Activated CD8-positive, alpha-beta memory T cell treated with anti-CD3 and anti-CD28 coated beads for 48 hours (primary cell): ENCODE results near the gene CCDC148.

ENCODE experiments used
- DNase-seq, 3 experiments: peaks; one replicate each; pipeline ENCODE4 v3.0.0-alpha.2; 2020; ENCODE audit warnings: low read depth in 2 of 3, low spot score in 2 of 3

The CCDC148 gene

GRCh38 chr2:158182676-158183295, 273.8 kb downstream of the CCDC148 start:
- DNase-seq = no peak

GRCh38 chr2:158181171-158181570, 275.4 kb downstream of the CCDC148 start:
- no peak for DNase-seq

DNA sequence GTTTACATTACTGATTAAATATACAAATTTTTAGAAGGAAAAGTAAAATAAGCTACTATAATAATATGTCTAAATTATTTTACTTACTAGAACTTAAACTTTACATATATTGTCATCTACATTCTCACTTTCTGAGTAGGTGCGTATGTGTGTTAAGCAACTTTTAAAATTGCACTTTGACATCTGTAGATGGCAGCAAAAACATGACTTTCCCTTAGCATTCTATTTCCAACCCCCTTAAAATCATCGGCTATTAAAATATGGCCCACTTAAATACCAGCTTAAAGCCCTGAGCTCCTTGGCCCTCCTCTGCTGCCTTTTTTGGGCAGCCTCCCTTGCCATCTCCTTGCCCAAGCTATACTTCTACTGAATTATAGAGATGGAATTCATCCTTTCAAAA, 276.9 kb downstream of the CCDC148 start:
- DNase-seq = no peak

DNA sequence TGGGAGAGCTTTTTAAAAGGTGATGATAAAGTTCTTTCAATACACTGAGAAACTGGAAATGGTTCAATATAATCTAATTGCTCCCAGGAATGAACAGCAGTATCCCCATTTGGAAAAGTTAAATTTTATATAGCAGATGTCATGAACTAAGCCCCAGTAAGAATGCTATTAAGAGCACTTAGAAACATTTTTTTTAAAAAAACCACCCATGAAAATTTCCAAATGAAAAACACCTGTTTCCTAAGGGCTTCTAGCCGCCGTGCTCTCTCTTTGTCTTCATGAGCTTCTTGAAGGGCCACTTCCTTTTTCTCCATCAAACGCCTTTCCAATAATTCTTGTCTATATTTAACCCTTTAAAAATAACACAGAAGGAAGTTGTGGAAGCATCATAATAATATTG, 277.9 kb downstream of the CCDC148 start:
- no peak for DNase-seq

DNA sequence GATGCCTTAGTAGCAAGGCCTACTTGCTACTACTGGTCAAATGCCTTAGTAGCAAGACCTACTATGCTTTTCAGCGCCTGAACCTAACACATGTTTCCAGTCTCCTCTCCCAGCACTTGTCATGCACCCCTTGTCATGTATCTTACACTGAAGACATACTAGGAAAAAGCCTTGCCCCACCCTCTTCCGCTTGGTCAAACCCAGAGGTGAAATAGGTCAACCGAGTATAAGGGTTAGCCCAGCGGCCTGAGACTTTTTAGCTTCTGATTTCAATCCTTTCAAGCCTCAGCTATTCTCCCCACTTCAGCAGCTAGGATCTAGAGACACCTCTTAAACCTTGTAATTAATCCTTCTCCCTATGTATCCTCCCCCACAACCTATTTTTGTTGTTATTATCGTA, 281.6 kb downstream of the CCDC148 start:
- no peak for DNase-seq

DNA sequence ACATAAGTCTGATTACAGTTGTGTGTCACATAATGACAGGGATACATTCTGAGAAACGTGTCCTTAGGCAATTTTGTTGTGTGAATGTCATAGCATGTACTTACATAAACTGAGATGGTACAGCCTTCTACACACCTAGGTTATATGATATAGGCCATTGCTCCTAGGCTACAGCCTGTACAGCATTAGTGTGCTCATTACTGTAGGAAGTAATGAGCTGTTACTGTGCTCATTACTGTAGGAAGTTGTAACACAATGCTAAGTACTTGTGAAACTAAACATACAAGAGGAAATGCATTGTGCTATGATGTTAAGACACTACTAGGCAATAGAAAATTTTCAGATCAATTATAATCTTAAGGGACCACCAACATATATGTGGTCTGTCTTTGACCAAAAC, 282.1 kb downstream of the CCDC148 start:
- DNase-seq = no peak

DNA sequence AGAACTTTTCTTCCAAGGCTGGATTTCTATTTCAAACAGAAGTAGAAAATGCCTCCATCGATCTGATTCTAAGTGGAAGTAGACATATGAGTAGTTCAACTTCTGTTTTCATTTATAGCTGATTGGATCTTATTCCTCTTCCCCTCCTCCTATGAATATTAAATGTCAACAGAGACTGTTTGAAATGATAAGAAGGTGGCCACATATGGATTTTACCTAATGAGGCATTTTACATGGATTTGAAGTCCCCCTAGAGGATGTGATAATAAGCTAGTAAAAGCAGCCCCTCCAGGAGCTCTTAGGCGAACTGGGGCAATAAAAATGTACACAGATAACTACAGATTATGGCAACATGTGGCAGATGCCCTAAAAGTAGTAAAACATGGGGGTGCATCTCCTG, 283.8 kb downstream of the CCDC148 start:
- no peak for DNase-seq

DNA sequence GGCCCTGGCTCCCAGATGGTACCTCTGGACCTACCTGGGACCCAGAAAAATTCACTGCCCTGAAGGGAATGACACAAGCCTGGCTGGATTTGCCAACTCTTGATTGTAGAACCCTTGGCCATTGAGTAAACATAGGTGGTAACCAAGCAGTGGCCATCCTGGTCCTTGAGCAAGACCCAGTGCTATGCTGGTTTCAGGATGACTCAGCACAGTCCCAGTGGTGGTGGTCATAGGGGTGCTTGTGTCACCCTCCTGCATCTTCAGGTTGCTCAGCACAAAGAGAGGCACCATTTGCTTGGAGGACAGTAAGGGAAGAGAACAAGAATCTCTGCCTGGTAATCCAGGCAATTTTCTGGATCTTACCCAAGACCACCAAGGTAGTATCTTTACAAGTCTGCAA, 302.0 kb downstream of the CCDC148 start:
- DNase-seq = no peak

GRCh38 chr2:158153270-158154015, 303.1 kb downstream of the CCDC148 start:
- DNase-seq = no peak

DNA sequence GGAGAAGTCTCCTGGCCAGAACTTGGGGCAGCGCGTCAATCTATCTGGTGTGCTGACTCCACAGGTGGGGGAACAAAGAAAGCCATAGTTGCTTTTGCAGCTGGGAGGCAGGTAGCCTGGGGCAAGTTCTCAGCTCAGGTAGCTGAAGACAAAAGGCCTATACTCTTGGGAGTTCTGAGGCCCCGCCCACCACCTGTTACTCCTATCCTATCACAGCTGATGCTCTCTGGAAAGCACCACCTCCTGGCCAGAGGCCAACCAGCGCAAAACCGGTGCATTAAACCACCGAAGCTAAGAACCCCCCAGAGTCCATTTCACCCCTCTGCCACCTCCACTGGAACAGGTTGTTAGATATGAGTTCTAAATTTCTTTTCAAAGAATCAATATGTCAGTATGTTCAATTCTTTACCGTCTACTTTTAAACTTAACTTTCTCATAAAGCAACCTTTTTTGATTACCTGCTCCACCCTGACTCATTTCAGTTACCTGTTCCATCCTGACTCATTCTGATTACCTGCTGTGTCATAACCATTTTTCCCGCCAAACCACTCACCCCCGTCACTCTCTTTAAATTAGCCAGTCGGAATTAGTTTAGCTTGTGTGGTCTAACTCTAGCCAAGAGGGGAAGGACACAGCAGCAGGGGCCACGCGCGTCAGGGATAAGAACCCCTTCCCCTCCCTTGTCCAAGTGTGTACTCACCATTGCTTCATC, 311.5 kb downstream of the CCDC148 start:
- DNase-seq = no peak

DNA sequence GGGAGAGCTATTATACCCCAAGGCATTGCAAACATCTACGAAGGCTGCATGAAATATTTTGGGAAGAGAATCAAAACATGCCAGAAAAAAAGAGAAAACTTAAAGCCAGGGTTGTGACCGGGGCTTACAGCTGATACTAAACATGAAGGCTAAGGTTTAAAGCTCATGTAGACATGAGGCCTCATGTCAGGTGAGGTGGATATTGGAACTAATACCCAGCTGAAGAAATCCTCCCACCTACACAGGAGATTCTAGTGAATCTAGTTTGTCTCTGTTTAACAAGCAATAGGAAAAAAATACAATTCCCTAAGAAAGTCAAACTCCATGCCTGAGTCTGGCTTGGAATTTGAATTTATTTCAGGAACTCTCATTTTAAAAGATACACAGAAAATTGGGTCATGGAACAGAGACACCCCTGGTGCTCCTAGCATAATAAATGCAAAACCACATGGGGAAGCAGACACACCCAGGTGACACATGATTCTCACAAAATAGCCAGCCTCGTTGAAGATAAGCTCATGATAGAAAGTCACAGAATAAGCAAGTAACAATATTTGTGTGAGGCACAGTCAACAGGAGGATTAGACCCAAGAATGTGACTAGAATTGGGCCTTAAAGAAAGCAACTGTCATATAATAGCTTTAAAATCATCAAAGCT, 312.7 kb downstream of the CCDC148 start:
- DNase-seq = no peak

- DNase-seq = no peak
Observed at GRCh38 chr2:158142568-158143332, 313.8 kb downstream of the CCDC148 start.

DNA sequence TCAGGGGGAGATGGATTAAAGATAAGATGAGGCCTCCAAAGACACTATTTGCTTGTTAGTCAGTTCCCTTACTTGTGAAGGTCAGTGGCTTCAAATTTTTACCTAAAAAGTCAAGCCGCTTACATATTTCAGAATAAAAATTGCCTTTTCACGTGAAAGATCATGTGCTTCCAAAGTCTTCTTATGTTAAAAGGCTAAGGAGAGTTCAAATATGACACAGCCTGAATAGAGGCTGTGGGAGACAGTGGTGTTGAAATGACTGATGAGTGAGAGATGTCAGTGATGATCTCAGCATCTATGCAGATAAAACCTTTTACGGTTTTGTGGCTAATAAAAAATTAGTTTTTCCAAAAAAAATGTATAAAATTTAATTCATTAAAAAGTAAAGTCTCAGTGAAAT, 314.4 kb downstream of the CCDC148 start:
- DNase-seq = no peak

DNA sequence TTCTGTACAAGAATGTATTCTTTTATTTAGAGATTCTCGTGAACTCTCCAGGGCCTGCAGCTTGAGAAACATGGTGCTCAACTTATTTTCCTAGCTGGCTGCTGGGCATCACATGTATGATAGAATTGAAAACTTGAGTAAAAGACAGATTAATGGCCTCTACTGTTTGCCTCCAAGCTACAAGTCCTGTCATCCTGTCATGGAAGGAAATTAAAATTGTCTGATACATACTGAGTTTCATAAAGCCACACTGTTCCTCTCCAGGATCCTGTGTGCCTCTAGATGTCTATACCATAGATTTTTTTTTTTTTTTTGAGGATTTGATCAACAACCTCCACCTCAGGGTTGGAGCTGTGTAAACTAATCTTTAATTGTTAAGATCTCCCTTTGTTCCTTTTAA, 316.4 kb downstream of the CCDC148 start:
- DNase-seq = no peak

DNA sequence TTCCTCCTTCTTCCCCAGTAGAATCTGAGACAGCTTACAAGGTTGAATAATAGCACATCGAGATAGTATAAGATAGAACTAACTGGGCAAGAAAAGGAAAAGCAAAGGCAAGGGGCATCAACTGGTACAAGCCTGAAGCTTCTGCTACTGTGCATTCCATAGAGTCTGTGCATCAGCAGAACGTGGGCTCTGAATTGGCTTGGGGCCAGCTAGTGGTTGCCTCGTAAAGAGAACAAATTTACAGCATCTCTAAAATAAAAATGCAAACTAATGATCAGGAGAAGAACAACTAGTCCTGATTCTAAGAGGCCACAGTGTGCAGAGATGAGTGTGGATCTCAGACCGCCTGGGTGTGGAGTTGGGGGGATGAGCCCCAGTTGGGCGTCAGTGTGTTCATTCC, 318.3 kb downstream of the CCDC148 start:
- DNase-seq = no peak

GRCh38 chr2:158135096-158135495, 321.5 kb downstream of the CCDC148 start:
- no peak for DNase-seq

DNA sequence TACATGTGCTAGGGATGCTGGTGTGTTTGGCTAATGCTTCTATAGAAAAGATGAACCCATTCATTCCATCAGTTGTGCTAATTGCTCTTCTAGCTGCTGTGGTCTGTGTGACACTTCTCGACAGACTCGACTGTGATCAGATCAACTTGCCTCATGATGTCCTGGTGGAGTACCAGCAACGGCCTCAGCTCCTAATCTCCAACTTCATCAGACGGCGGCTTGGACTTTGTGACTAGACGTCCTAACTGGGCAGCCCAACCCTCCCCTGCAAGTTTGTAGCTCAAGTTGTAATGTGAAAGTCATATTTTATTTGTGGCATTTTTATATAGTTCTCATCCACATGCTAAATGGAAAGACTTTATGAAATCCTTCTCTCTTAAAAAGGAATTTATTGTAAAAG, 321.9 kb downstream of the CCDC148 start:
- DNase-seq = no peak

GRCh38 chr2:158134055-158134454, 322.5 kb downstream of the CCDC148 start:
- DNase-seq = no peak

GRCh38 chr2:158131919-158132566, 324.5 kb downstream of the CCDC148 start:
- no peak for DNase-seq

DNA sequence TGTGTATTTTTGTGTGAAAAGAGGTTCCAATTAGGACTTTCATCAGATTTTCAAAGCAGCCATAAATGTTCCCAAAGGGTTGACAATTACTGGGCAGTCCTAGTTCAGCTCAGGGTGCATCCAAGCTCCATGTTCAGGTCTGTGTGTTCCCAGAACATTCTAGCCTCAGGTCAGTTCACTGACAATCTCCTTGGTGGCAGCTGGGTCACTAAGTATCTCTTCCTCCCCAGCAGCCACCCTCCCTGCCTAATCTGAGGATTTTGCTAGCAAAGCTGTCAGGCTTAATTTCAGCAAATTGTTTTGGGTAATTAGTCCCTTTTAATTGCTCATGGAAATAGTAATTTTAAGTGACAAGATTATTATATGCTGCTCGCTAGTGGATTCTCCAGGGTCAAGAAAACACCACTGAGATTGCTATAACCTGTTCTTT, 325.1 kb downstream of the CCDC148 start:
- no peak for DNase-seq
